GM12891 (cell line): ENCODE measurements around the gene CDYL2.

Experiments used
- POLR2A ChIP-seq: IDR thresholded peaks from 2 replicates; pipeline ENCODE4 v1.6.1; 2011; ENCODE audit warnings: low read depth, low read length, control low read depth
- POLR2AphosphoS5 ChIP-seq: IDR thresholded peaks from 2 replicates; pipeline ENCODE4 v1.6.1; 2011; ENCODE audit warnings: low read depth, low read length, control low read depth
- SPI1 ChIP-seq: IDR thresholded peaks from 2 replicates; pipeline ENCODE4 v1.6.1; 2011; ENCODE audit warnings: low read depth, low read length, control low read depth
- TAF1 ChIP-seq: IDR thresholded peaks from 2 replicates; pipeline ENCODE4 v1.6.1; 2011; ENCODE audit warnings: low read depth, low read length, control low read depth

- no peak for TF ChIP-seq POLR2AphosphoS5
- no peak for TF ChIP-seq POLR2A
- TF ChIP-seq SPI1, result no peak
- TF ChIP-seq TAF1, result no peak
Observed at GRCh38 chr16:80852261-80852872, 48.0 kb upstream of the CDYL2 start.
